Activated T-cell treated with anti-CD3 and anti-CD28 coated beads, Interleukin-2, amount 50 U/mL, for 48 hours (primary cell): ENCODE results near the gene SIRPB1.
"Not testable (repeated sequence)": the region's sequence is repeated elsewhere in the genome, so short reads cannot be mapped to it uniquely, and the experiment has no call there.

Experiments
- DNase-seq, 2 experiments: peaks; one replicate each; pipeline ENCODE4 v3.0.0-alpha.2; 2020

Gene SIRPB1

DNA sequence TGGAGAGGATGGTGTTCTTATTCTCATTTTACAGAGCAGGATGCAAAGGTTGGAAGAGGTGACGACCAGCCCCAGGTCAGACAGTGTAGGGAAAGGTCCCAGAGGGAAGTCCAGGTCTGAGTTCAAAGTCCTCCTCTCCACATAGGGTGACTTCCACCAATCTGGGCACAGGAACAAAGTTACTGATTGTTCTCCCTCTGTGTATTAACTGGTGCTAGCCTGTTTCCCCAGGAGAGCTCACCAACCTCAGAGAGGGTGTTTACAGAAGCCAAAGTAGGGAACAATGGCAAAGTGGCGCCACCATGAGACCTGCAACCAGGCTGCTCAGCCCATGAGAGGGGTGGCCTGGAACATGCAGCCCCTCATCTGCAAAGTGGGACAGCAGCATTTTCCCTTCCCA is 16.8 kb upstream of the SIRPB1 start:
- DNase-seq = no peak

DNA sequence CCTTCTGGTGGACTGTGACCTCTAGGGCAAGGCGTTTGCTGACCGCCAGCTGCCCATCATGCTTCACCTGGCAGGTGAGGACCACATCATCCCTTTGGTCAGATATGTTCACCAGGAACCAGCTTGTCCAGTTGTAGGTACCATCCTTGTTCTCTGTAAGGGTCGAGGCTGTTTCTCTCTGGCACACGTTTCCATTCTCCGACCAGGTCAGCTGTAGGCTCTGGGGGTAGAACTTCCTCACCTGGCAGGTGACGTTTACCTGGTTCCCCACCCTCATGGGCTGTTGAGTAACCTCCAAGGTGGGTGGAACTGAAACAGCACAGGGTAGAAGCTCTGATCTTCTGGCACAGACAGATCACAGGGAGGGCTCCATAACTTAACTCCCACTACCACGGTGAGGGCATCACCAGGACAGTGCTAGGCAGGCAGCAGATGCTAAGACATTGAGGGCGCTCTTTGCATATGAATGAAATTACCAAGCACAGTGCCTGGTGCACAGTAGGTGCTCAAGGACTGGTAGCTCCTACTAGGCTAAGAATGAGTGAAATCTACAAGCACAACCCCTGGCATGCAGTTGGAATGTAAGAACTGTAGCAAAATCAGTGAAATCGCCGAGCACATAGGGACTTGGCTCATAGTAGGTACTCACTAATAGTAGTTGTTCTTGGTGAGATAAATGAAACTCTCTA is 15.6 kb upstream of the SIRPB1 start:
- DNase-seq = no peak

DNA sequence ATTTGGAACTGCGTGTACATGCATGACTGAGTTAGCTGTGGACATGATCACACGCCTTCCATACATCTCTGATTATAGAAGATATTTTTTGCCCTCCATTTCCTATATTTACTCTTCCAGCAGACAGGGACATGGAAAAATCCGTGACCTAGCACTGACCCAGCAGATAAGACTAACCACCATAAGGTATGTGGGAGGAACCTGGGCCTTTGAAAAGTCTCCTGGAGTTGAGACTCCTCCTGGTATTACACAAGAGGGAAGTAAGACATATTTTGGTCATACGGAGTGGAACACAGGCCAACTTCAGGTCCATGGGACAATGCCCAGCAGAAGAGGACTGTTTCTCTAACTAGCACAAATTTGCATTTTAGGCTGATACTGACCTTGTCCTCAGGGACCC is 13.7 kb upstream of the SIRPB1 start:
- DNase-seq = no peak

DNA sequence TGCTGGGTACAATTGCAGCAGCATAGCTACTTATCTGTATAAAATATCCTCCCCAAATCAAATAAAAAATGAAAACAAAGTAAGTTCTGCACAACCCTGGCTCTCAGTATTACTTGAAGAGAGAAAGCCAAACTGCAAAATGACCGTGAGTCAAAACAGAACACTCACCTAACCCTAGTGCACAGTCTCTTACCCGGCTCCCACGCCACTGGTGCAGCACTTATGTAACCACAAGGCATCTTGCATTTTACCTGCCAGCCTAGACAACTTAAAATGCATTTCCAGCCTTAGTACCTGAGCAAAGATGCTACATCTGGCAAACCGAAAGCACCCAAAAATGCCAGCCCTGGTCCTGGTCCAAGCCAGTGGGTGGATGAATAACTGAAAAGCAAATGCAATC is 12.4 kb upstream of the SIRPB1 start:
- DNase-seq = peak; percentile 62 to 64

DNA sequence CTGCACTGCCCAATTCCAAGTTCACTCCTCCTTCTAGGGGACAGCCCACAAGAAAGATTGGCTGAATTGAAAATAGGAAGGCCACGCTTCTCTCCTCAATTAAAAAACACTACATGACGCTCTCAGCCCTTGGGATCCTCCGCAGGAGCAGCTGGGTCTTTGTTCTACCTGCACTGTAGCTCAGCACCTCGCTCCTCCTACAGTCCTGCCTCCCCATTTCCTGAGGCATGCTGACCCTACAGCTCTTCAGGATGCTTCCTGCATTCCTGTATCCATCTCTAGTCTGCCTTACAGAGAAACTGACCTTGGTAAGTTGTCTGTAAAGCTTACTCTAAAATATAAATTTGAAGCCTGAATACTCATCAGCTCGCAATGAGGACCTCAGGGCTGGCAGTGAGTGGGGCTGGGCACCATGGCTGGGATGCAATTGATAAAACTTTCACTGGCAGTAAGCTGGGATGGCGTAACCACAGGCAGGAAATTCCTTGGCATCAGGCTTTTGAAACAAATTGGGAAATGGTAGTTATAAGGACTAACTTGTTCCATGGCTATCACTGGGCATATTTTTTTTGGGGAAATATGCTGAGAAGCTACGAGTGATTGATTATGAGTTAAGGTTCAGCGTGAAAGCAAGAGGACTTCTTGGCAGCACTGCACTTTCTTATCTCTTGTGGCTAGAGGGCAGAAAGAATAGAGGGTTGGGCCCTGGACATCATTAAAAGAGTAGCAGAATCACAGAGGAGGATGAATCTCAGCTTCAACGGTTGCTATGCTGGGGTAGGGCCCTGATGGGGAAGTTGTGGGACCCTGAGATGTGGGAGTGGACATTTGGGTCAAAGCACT is 11.7 kb upstream of the SIRPB1 start:
- no peak for DNase-seq

DNA sequence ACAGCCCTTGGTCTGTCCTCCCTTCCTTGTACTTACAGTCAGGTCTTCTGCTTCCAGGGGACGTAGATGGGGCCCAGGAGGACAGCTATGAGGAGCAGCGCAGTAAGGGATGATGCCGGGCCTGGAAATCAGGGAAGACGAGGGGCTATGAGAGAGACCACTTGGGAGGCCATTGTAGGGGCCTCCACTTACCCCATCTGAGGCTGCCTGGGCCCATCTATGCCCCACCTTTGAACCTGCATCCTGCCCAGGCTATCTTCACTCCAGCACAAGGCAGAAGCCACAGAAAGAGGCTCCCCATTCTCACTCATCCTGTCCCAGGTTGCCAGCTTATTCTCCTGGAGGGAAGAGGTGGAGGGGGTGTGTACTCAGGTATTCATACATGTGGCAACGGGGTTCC is 10.4 kb upstream of the SIRPB1 start:
- DNase-seq = no peak

DNA sequence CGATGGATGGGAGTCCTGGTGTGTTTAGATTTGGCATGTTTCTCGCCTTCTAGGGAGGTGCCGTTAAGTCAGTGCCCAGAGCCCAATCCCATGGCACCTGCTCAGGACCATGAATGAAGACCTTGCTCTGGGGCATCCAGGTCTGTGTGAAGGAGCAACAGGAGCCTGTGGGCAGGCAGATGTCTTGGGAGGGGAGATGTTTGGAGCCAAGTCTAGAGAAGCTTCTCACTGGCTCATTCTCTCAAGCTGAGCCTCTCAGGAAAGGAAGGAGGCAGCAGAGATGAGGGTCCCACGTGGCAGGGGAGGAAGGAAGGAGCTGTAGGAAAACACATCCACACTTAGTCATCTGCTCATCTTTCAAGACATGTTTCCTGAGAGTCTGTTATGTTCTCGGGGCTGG is 9.5 kb upstream of the SIRPB1 start:
- no peak for DNase-seq

DNA sequence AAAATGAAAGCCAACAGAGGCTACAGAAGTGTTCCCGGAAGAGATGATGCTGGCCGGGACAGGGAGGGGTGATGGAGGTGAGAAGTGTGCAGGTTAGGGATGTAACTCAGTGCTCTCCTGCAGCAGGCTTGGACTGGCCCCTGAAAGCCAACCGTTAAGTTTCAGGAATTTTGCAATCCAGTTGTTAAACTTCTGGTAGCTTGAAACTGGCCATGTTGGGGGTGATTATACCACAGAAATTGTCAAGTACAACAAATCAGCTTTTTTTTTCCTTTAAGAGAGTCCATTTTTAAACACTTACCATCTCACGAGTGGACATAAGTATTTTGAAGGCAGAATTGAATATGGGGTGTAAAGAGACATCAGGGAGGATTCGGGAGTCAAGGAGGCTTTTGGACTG is 8.8 kb upstream of the SIRPB1 start:
- no peak for DNase-seq

DNA sequence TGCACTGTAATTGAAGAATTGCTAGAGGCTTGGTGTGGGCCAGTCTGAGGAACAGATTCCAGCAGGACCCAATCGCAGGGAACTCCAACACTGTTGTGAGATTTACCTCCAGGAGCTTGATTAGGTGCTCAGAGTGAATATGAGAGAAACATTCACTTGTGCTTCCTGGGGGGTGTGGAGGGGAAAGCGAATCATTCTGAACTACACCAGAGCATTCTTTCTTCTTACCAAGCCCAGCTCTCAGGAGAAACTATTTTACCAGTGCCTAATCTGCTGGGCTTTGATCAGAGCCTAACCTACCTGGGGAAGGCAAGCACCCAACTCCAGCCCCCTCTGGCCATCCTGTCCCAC is 7.4 kb upstream of the SIRPB1 start:
- no peak for DNase-seq

DNA sequence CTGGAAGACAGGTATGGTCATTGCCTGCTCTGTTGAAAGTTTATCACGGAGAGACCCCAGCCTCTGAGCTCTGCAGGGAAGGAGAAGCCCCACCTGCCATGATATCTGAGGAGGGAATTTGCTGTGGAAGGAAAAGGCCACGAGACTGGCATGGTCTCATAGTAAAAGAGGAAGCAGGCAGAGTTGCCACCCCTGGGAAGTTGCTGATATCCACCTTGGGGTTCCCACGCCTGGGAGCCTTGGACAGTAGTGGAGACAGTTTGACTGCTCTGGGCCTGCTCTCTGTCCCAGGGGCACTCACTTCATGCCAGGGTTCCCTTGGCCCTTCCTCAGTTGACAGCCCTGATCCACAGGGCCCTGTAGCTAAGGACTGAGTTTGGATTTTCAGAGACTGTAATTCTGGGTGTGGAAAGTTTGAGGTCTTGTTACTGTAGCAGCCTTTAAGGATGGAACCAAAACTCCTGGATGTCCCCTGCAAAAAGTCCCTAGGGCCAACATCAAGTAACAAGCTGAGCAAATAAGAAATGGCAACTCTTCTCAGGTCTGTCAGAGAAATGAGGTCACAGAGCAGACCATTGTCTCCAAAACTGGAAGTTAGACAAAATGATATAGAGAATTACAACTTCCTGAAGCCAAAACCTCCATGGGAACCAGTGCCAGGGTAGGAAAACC is 6.9 kb upstream of the SIRPB1 start:
- DNase-seq = no peak

DNA sequence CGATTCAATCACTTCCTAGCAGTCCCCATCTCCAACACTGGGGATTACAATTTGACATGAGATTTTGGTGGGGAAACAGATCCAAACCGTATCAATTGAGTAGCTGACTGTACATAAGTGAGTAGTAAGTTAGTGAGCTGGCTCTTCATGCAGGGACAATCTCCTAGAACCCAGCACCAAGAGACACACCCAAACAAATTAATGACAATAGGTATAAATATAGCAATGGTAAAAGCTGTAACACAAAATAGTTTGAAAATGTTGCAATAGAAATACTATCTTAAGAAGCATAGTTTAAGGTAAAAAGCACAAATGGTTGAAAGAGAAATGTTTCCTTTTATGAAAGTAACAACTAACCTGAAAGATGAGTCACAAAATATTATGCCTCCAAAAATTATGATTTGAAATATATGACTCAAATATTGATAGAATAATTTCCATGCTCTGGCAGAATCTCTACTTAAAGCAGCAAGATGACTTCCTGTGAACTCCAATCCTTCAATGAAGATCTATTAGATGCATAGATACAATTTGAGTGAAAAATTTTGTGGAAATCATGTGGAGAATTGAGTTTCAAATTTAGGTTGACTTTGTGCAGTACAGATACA is 5.4 kb upstream of the SIRPB1 start:
- no peak for DNase-seq

DNA sequence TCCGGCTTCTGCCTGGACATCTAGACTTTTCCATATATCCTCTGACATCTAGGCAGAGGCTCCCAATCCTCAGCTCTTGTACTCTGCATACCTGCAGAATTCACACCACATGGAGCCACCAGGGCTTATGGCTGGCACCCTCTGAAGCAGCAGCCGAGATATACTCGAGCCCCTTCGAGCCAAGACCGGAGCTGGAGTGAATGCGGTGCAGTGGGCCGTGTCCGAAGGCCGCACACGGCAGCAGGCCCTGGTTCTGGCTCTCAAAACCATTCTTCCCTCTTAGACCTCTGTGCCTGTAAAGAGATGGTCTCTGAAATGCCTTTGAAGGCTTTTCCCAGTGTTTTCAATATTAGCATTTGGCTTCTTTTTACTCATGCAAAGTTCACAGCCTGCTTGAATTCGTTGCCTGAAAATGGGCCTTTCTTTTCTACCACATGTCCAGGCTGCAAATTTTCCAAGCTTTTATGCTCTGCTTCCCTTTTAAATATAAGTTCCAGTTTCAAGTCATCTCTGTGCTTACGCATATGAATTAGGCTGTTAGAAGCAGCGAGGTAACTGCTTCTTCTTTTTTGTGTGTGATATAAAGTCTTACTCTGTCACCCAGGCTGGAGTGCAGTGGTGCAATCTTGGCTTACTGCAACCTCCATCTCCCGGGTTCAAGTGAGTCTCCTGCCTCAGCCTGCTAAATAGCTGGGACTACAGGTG is 3.8 kb upstream of the SIRPB1 start:
- no peak for DNase-seq

DNA sequence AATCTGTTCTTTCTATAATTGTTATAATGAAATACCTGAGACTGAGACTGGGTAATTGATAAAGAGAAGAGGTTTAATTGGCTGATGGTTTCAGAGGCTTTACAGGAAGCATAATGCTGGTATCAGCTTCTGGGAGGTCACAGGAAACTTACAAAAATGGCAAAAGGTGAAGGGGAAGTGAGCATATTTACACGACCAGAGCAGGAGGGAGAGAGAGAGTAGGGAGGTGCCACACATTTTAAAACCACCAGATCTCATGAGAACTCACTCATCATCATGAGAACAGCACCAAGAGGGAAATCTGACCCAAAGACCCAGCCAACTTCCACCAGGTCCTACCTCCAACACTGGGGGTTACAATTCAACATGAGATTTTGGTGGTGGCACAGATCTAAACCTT is 2.6 kb upstream of the SIRPB1 start:
- DNase-seq = no peak

DNA sequence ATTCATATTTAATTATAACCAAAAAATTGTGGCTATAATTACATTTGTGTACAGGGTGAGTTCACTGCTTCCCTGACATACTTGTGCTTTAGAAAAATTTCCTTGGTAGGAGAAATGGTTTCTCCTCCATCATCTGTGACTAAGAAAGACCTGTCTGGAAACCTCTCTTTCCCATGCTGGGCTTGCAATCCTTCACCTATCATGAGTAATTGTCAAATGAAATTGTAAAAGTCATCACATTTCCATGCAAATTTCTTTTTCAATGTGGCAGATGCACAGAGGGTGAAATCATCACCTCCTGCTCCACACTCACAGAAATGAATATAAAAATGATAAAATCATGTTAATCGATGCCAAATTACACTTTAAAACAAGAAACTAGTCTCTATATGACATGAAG is 1.5 kb upstream of the SIRPB1 start:
- no peak for DNase-seq

DNA sequence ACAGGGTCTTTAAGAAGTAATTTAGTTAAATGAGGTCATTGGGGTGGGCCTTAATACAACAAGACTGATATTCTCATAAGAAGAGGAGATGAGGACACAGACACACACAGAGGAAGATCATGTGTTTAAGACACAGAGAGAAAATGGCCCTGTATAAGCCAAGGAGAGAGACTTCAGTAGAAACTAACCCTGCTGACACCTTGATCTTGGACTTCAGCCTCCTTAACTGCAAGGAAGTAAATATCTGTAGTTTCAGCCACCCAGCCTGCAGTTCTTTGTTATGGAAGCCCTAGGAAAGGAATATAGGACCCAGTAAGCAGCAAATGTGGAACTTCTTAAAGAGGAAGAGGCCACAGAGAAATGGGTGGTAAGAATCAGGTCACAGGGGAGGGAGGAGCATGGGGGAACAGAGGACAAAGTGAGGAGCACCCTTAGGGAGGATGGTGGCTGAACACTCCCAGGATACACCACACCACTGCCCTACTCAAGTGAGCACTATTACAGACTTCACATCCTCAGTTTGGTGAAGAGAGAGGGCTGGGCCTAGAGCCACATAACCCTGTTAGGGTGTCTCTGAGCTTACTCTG is 762 bp downstream of the SIRPB1 start:
- no peak for DNase-seq

DNA sequence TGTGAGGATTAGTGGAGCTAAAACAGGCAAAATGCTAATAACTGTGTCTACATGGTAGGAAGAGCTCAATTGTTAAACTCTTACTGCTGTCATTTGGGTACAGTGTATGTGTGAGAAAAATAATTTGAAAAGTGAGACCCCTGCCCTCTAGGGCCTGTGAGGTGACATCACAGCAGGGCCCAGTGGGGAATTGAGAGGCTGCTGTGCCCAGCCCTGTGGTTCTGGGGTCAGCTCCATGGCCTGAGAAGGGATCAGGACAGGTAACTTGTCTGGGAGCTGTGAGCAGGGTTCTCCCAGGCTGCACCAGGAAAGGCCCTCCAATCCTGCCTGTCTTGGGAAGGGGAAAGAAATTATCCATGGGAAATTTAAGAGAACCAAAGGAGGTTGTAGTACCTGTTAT is 1.3 kb downstream of the SIRPB1 start:
- DNase-seq = no peak

DNA sequence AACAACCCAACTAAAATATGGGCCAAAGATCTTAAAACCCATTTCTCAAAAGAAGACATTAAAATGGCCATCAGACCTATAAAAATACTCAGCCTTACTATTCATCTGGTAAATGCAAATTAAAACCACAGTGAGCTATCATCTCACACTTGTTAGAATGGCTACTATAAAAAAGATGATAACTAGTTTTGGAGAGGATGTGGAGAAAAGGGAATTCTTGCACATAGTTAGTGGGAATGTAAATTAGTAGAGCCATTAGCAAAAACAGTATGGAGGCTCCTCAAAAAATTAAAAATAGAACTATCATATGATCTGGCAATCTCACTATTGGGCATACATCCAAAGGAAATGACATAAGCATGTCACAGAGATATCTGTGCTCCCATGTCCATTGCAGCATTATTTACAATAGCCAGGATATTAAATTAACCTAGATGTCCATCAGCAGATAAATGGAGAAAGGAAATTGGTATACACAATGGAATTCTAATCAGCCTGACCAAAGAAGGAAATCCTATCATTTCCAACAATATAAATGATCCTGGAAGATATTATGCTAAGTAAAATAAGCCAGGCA is 2.9 kb downstream of the SIRPB1 start:
- no peak for DNase-seq

DNA sequence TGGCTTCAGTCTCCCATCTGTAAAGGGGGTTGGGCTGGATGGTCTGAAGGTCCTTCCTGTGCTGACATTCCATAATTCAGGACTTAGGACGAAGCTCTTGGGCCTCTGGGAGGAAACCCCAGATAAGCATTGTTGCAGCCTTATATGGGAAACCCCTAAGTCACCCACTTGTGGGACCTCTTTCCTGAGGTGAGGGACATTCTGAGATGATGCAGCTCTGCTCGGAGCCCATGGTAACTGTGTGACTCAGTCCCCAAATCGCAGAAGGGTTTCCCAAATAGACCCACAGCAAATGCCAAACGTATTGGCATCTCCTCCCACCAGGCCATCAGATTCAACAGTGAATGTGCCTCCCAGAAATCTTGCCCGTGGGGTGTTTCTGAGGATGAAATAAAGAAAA is 9.4 kb downstream of the SIRPB1 start:
- not testable (repeated sequence) for DNase-seq

DNA sequence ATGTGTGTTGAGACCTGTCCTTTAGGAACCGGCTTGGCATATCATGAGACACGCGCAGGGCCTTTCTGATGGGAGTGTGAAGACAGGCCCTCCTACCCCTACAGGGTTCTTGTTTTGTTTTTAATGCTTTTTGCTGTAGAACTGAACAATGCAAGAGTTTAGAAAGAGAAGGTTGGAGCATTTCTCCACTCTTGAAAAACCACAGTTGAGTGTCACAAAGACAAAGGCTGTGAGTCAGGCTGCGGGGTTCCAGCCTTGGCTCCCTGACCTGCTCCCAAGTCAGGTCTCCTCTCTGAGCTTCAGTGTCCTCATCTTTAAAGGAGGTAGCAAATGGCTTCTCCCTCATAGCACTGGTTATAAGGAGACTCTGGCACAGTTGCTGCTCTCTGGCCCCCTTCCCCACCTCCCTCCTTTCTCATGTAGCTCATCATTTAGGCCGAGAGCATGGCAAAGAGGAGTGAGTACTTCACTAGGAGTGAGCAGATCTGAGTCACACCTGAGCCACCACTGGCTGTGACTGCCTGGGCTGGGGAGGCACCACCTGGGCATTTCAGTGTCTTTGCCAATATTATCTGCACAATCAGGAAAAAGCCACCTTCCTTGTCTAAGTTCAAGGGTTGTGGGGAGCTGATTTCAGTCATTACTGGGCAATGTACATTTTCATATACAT is 11.0 kb downstream of the SIRPB1 start:
- peak; percentile 20 to 21 for DNase-seq

DNA sequence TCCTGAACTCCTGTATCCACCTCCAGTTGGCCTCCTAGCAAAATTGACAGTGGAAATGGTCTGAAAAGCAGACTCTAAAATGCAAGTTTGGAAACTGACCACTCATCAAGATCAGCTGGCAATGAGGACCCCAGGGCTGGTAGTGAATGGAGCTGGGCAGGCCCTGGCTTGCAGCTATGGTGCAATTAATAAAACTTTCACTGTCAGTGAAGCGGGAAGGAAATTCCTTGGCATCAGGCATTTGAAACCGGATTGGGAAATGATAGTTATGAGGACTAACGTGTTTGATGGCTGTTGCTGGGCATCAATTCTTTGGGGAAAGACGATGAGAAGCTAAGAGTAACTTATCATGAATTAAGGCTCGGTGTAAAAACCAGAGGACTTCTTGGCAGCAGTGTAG is 19.1 kb downstream of the SIRPB1 start:
- no peak for DNase-seq

DNA sequence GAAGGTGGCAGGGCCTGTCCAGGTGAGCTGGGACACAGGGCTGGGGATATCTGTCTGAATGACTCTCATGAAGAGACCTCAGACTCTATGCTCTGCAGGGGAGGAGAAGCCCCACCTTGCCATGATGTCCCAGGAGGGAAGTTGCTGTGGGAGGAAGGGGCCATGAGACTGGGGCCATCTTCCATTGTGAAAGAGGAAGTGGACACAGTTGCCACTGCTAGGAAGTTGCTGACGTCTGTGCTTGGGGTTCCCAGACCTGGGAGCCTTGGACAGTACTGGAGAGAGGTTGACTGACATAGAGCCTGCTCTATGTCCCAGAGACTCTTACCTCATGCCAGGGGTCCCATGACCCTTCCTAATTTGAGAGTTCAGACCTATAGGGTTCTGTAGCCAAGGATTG is 24.5 kb downstream of the SIRPB1 start:
- DNase-seq = no peak
